Measurements from ENCODE around the gene PKDREJ. TPM values are rescaled to one million over a fixed set of nuclear protein-coding genes. Genes with fewer than 3 reads are reported as not detected.

Gene PKDREJ
- total and polyA plus RNA-seq, 11 donors: 0.03 to 0.16 (median 0.08) TPM; not detected in 2

- Histone ChIP-seq H3K27me3 (no peaks in the 10 kb centered on the region), H3K9me3 (peaks cover 0 to 14% (median 5%) of the 10 kb centered on the region in 12 donors), H3K36me3 (peaks cover 0 to 79% (median 61%) of the 10 kb centered on the region in 9 donors), H3K27ac (no peak overlapping the region), H3K4me3 (no peak overlapping the region), H3K4me1 (no peaks in the 10 kb centered on the region)
- DNase-seq: no peak
- WGBS, 4 donors: 97 to 98% (median 97%) methylated on average over 29 of the region's 29 CpGs
- TF ChIP-seq CTCF (IDR thresholded peaks at IDR 0.05) (no peak), POLR2A (IDR thresholded peaks at IDR 0.05) (no peak)
- intact Hi-C loops (cut with DNase I): no loop called here
- ATAC-seq: no peak
Observed at GRCh38 chr22:46214149-46214548, 49.0 kb downstream of the PKDREJ start.

GRCh38 chr22:46213052-46213451 is 50.1 kb downstream of the PKDREJ start:
- Histone ChIP-seq H3K27me3 (no peaks in the 10 kb centered on the region), H3K9me3 (peaks cover 0 to 25% (median 10%) of the 10 kb centered on the region in 12 donors), H3K27ac (no peak overlapping the region), H3K4me3 (no peak overlapping the region), H3K36me3 (peaks cover 0 to 74% (median 52%) of the 10 kb centered on the region in 9 donors), H3K4me1 (no peaks in the 10 kb centered on the region)
- intact Hi-C loops (cut with DNase I): no loop called here
- WGBS, 4 donors: 93 to 98% (median 96%) methylated on average over 4 of the region's 4 CpGs
- ATAC-seq (no peak), DNase-seq (no peak)
- TF ChIP-seq POLR2A (IDR thresholded peaks at IDR 0.05): no peak
- no peak for TF ChIP-seq CTCF (IDR thresholded peaks at IDR 0.05)

GRCh38 chr22:46212195-46212594 is 50.9 kb downstream of the PKDREJ start:
- 90 to 99% (median 95%) methylated on average over 4 of the region's 4 CpGs for WGBS, 4 donors
- TF ChIP-seq POLR2A (IDR thresholded peaks at IDR 0.05) (no peak), CTCF (IDR thresholded peaks at IDR 0.05) (no peak)
- H3K36me3 ChIP-seq: peaks cover 0 to 72% (median 44%) of the 10 kb centered on the region in 9 donors

GRCh38 chr22:46209262-46209661 is 53.9 kb downstream of the PKDREJ start:
- Histone ChIP-seq H3K27me3 (no peaks in the 10 kb centered on the region), H3K27ac (no peak overlapping the region), H3K4me1 (no peaks in the 10 kb centered on the region), H3K36me3 (peaks cover 0 to 70% (median 35%) of the 10 kb centered on the region in 9 donors), H3K9me3 (peaks cover 0 to 31% (median 10%) of the 10 kb centered on the region in 12 donors), H3K4me3 (no peak overlapping the region)
- no peak for TF ChIP-seq CTCF (IDR thresholded peaks at IDR 0.05)
- no peak for TF ChIP-seq POLR2A (IDR thresholded peaks at IDR 0.05)
- DNase-seq (no peak), ATAC-seq (no peak)
- WGBS, 4 donors: 97 to 99% (median 98%) methylated on average over 1 of the region's 1 CpG
- intact Hi-C loops (cut with DNase I): no loop called here

More at GRCh38 chr22:46212195-46212594, 50.9 kb downstream of the PKDREJ start:
- peaks cover 0 to 26% (median 10%) of the 10 kb centered on the region in 12 donors for H3K9me3 ChIP-seq
- no peaks in the 10 kb centered on the region for H3K4me1 ChIP-seq
- no peak for ATAC-seq
- H3K4me3 ChIP-seq: no peak overlapping the region
- DNase-seq: no peak
- H3K27ac ChIP-seq: no peak overlapping the region
- no peaks in the 10 kb centered on the region for H3K27me3 ChIP-seq
- intact Hi-C loops (cut with DNase I): no loop called here

Other genes starting within 250 kb of the PKDREJ start
- gene PPARA, start 112.8 kb downstream of the PKDREJ start, total RNA-seq: 10 to 100 TPM; 51.0 to 96.4 (median 83.6) TPM
- gene PPARA, start 112.8 kb downstream of the PKDREJ start, polyA plus RNA-seq: 10 to 100 TPM; 21.1 to 60.9 TPM
- gene CDPF1, start 13.1 kb downstream of the PKDREJ start, total RNA-seq: 10 to 100 TPM in 2 of 9 donors, 1 to 10 TPM in 7; 7.4 to 13.6 (median 9.3) TPM
- gene CDPF1, start 13.1 kb downstream of the PKDREJ start, polyA plus RNA-seq: 10 to 100 TPM in 1 of 2 donors, 1 to 10 TPM in 1; 9.0 to 11.9 TPM
- 10 to 100 TPM; 21.3 to 72.4 (median 25.3) TPM for gene TTC38, start 4.7 kb upstream of the PKDREJ start, total RNA-seq
- 10 to 100 TPM; 15.5 to 34.8 TPM for gene TTC38, start 4.7 kb upstream of the PKDREJ start, polyA plus RNA-seq
- 1 to 10 TPM in 2 of 9 donors, under 1 TPM in 6, not detected in 1; 0.21 to 6.9 (median 0.64) TPM for gene GTSE1, start 33.5 kb upstream of the PKDREJ start, total RNA-seq
- under 1 TPM; 0.19 to 0.62 TPM for gene GTSE1, start 33.5 kb upstream of the PKDREJ start, polyA plus RNA-seq
- gene TRMU, start 72.4 kb upstream of the PKDREJ start, total RNA-seq: 10 to 100 TPM; 24.3 to 43.7 (median 32.5) TPM
- gene TRMU, start 72.4 kb upstream of the PKDREJ start, polyA plus RNA-seq: 10 to 100 TPM; 47.8 to 48.7 TPM